ENCODE results near the gene UPF2. TPM values are rescaled to one million over a fixed set of nuclear protein-coding genes. Genes with fewer than 3 reads are reported as not detected.
"Not testable (repeated sequence)": the region's sequence is repeated elsewhere in the genome, so short reads cannot be mapped to it uniquely, and the experiment has no call there.

UPF2 gene
- total RNA-seq, 2 donors from 2014 or later = 35.8 to 40.5 TPM

DNA sequence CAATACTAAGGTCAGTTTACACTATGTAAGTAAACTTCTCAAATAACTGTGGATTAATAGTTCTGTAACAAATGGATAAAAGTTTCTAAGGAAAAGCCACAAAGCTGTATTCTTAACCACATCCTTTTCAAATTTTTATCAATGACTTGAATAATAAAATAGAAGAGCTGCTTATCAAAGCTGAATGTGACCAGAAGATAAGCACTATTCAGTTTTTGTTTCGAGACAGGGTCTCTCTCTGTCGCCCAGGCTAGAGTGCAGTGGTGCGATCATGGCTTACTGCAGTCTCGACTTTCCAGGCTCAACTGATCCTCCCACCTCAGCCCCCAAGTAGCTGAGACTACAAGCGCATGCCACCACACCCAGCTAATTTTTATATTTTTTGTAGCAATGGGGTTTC is 17.0 kb downstream of the UPF2 start:
- ATAC-seq (replicated peaks in 1 of 2) (no peak), DNase-seq (no peak)
- no peaks in the 10 kb centered on the region for H3K27me3 Mint-ChIP-seq (ENCODE audit: low read depth)
- H3K27ac Mint-ChIP-seq = no peak overlapping the region
- peaks cover 46% of the 10 kb centered on the region for H3K4me1 Mint-ChIP-seq (ENCODE audit: low read depth)
- H3K36me3 Mint-ChIP-seq (ENCODE audit: insufficient read depth in 2 of 2) = peaks cover 3 to 20% of the 10 kb centered on the region in 2 donors
- no peak overlapping the region for H3K4me3 Mint-ChIP-seq
- no peaks in the 10 kb centered on the region for H3K9me3 Mint-ChIP-seq

DNA sequence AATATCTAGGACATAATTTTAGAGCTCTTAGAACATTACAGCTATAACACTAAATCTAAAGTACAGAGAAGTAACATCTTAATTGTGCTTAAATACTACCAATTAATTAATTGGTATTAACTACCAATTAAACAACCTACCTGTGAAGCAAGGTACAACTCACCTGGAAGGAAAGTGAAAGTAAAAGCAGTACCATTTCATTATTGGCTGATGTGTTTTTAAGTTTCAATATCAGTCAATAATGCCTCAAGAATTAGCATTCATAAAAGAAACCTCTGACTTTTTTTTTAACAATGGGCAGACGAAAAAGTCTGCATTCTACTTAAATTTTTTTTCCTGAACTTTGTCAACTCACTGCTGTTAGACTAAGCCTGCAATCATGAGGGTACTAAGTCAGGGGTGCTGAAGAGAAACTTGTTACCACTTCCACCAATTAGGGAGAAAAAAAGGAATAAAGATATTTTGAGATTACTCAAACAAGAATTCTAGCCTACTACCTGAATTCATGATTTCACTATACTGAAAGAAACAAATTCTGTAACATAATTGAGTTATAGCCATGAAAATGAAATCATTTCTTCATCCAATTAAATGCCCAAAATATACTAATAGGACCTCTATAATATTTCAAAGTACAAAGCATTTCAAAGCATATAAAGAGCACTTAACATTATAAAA is 19.9 kb downstream of the UPF2 start:
- H3K4me3 Mint-ChIP-seq = peak overlapping the region; percentile 36 to 62
- peak overlapping the region; percentile 38 for H3K27ac Mint-ChIP-seq
- H3K4me1 Mint-ChIP-seq (ENCODE audit: low read depth) = peaks cover 31% of the 10 kb centered on the region

DNA sequence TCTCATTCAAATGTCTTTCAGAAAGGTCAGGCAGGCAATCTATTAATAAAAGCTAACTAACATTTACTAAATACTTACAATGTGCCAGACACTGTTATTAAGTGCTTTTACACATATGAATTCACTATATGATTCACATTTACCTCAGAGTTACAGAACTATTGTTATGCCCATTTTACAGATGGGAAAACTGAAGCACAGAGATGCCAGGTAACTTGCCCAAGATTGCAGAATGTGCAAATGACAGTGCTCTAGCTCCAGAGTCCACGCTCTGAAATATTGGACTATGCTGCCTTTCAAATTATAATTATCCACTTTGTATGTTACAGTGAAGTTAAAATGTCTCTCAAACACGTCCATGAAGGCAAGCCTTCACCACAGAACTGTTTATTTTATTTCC is 22.0 kb downstream of the UPF2 start:
- DNase-seq (no peak), ATAC-seq (replicated peaks in 1 of 2) (no peak)
- peaks cover 19% of the 10 kb centered on the region for H3K4me1 Mint-ChIP-seq (ENCODE audit: low read depth)
- no peak overlapping the region for H3K27ac Mint-ChIP-seq
- no peaks in the 10 kb centered on the region for H3K27me3 Mint-ChIP-seq (ENCODE audit: low read depth)
- H3K36me3 Mint-ChIP-seq (ENCODE audit: insufficient read depth in 2 of 2) = no peaks in the 10 kb centered on the region
- H3K4me3 Mint-ChIP-seq = no peak overlapping the region
- H3K9me3 Mint-ChIP-seq = no peaks in the 10 kb centered on the region

More for the DNA sequence above, 19.9 kb downstream of the UPF2 start:
- ATAC-seq (replicated peaks in 1 of 2) (no peak), DNase-seq (no peak)
- Mint-ChIP-seq H3K27me3 (ENCODE audit: low read depth) (no peaks in the 10 kb centered on the region), H3K9me3 (no peaks in the 10 kb centered on the region), H3K36me3 (ENCODE audit: insufficient read depth in 2 of 2) (peaks cover 2 to 6% of the 10 kb centered on the region in 2 donors)

DNA sequence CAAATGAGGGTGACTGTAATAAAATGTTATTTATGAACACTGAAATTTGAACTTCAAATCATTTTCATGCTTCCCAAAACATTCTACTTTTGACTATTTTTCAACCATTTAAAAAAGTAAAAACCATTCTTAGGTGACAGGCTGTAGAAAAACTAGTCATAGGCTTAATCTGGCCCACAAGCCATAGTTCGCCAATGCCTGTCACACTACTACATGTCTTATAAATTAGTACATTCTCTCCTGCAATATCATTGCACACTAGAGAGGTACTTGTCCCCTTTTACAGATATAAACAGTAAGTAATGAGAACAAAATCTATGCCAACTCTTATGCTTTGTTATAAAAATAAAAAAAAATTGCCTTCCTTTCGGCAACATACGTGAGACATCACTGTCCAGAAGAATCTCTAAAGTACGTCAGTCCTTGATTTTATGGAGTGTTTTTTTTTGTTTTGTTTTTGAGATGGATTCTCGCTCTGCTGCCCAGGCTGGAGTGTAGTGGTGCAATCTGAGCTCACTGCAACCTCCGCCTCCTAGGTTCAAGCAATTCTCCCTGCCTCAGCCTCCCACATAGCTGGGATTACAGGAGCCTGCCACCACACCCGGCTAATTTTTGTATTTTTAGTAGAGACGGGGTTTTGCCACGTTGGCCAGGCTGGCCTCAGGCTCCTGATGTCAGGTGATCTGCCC is 23.2 kb downstream of the UPF2 start:
- H3K27me3 Mint-ChIP-seq (ENCODE audit: low read depth) = no peaks in the 10 kb centered on the region

DNA sequence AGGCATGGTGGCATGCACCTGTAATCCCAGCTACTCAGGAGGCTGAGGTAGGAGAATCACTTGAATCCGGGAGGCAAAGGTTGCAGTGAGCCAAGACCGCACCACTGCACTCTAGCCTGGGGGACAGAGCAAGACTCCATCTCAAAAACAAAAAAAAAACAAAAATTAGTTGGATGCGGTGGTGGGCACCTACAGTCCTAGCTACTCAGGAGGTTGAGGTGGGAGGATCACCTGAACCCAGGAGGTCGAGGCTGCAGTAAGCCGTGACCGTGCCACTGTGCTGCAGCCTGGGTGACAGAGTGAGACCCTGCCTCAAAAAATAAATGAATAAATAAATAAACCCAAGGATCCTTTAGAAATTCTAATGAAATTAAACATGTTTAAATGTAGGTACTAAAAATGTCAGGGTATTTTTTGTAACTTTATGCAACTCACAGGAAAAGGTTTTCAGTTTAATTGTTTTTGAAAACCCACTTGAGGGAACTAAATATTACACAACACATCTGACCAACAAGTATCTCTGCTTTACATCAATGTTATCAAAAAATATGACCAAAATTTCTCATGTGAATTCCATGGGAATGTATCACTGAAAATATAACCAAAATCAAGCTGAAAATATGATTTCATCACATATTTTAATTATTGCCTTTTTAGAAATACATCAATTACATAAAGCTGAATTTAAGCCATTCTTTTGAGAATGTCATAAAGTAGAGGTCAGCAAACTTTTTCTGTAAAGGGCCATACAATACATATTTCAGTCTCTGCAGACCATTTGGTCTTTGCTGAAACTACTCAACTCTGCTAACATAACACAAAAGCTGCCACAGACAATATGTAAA is 23.9 kb downstream of the UPF2 start:
- no peak overlapping the region for H3K4me3 Mint-ChIP-seq
- H3K9me3 Mint-ChIP-seq = no peaks in the 10 kb centered on the region
- DNase-seq (no peak), ATAC-seq (replicated peaks in 1 of 2) (no peak)
- no peak overlapping the region for H3K27ac Mint-ChIP-seq
- peaks cover 0 to 3% of the 10 kb centered on the region in 2 donors for H3K36me3 Mint-ChIP-seq (ENCODE audit: insufficient read depth in 2 of 2)
- H3K4me1 Mint-ChIP-seq (ENCODE audit: low read depth) = peaks cover 13% of the 10 kb centered on the region
- no peaks in the 10 kb centered on the region for H3K27me3 Mint-ChIP-seq (ENCODE audit: low read depth)

More for the DNA sequence above, 23.2 kb downstream of the UPF2 start:
- ATAC-seq (replicated peaks in 1 of 2) (no peak), DNase-seq (no peak)
- H3K27ac Mint-ChIP-seq = no peak overlapping the region
- peaks cover 0 to 3% of the 10 kb centered on the region in 2 donors for H3K36me3 Mint-ChIP-seq (ENCODE audit: insufficient read depth in 2 of 2)
- no peaks in the 10 kb centered on the region for H3K9me3 Mint-ChIP-seq
- no peak overlapping the region for H3K4me3 Mint-ChIP-seq
- H3K4me1 Mint-ChIP-seq (ENCODE audit: low read depth) = peaks cover 19% of the 10 kb centered on the region

DNA sequence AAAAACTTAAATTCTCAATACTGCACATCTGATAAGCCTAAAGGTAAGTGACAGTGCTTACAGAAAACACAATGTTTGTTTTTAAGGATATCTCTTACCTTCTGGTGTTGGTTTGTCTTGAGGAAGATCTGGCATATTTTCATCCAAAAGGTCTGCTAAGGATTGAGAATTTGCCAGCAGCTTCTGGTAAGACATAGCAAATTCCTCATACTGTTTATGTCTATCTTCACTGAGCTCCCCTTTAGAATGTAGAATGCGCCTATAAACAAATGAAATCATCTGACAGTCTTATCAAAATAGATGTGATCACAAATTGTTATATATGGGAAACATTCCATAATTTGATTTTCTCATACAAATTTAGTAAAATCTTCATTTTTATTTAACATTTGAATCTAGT is 28.7 kb downstream of the UPF2 start:
- peaks cover 9 to 32% of the 10 kb centered on the region in 2 donors for H3K36me3 Mint-ChIP-seq (ENCODE audit: insufficient read depth in 2 of 2)
- no peak overlapping the region for H3K27ac Mint-ChIP-seq
- DNase-seq (no peak), ATAC-seq (replicated peaks in 1 of 2) (no peak)
- peaks cover 4% of the 10 kb centered on the region in 2 donors for H3K9me3 Mint-ChIP-seq
- H3K4me1 Mint-ChIP-seq (ENCODE audit: low read depth) = no peaks in the 10 kb centered on the region
- no peaks in the 10 kb centered on the region for H3K27me3 Mint-ChIP-seq (ENCODE audit: low read depth)
- H3K4me3 Mint-ChIP-seq = no peak overlapping the region

DNA sequence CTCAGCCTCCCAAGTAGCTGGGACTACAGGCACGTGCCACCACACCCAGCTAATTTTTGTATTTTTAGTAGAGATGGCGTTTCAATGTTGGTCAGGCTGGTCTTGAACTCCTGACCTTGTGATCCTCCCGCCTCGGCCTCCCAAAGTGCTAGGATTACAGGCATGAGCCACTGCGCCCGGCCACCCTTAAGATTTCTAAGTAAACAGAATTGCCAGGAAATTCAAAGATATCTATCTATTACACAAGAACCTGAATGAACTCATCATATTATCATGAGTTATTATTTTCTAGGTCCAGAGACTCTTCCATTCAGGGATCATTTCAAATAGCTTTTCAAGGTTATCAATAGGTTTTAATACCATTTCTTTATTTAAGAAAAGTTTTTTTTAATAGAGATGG is 29.2 kb downstream of the UPF2 start:
- not testable (repeated sequence) for H3K4me3 Mint-ChIP-seq; DNase-seq; H3K4me1 Mint-ChIP-seq (ENCODE audit: low read depth); H3K27me3 Mint-ChIP-seq (ENCODE audit: low read depth); H3K9me3 Mint-ChIP-seq; ATAC-seq (replicated peaks in 1 of 2); H3K27ac Mint-ChIP-seq
- H3K36me3 Mint-ChIP-seq (ENCODE audit: insufficient read depth in 2 of 2) = peaks cover 11 to 34% of the 10 kb centered on the region in 2 donors

DNA sequence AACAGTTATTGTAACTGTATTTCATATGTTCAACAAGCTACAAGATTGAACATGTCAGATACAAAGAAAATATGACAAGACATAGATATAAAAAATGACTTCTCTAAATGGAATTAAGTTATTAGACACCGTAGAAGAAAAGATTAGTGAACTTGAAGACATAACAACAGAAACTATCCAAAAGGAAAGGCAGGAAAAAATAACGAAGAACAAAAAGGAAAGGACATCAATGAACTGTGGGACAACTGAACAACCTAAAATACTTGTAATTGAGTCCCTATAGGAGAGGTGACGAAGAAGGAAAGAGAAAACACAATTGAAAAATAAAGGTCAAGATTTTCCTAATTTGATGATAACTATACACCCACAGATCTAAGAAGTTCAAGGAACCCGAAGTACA is 32.3 kb downstream of the UPF2 start:
- no peak for ATAC-seq (replicated peaks in 1 of 2)
- Mint-ChIP-seq H3K36me3 (ENCODE audit: insufficient read depth in 2 of 2) (peaks cover 11 to 36% of the 10 kb centered on the region in 2 donors), H3K4me3 (no peak overlapping the region), H3K27ac (peak overlapping the region; percentile 21), H3K4me1 (ENCODE audit: low read depth) (no peaks in the 10 kb centered on the region), H3K9me3 (peaks cover 4% of the 10 kb centered on the region in 2 donors), H3K27me3 (ENCODE audit: low read depth) (no peaks in the 10 kb centered on the region)
- no peak for DNase-seq

DNA sequence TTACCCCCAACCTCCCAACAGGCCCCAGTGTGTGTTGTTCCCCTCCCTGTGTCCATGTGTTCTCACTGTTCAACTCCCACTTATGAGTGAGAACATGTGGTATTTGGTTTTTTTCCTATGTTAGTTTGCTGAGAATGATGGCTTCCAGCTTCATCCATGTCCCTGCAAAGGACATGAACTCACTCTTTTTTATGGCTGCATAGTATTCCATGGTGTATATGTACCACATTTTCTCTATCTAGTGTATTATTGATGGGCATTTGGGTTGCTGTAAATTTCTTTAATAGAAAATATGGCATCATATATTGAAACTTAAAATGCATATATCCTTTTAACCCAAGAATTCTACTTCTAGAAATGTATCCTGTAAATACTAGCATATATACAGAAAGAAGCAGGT is 33.8 kb downstream of the UPF2 start:
- H3K27ac Mint-ChIP-seq; ATAC-seq (replicated peaks in 1 of 2); H3K4me3 Mint-ChIP-seq; DNase-seq; H3K27me3 Mint-ChIP-seq (ENCODE audit: low read depth); H3K4me1 Mint-ChIP-seq (ENCODE audit: low read depth); H3K9me3 Mint-ChIP-seq: not testable (repeated sequence)
- H3K36me3 Mint-ChIP-seq (ENCODE audit: insufficient read depth in 2 of 2) = peaks cover 11 to 42% of the 10 kb centered on the region in 2 donors

DNA sequence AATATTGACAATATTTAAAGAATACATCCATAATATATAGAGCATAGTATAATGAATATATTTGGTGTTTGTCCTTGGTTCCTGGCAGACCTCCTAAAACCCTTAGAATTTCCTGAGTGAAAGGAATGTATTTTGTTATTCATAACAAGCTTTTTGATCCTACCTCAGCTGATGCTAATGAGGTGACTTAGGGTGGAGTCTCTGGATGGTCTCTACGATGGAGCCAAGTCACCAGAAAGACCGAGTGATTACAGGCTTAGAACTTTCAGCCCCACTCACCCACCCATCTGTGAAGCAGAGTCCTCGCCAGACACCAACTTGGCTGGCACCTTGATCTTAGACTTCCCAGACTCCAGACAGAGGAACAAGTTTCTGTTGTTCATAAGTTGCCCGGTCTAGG is 35.9 kb downstream of the UPF2 start:
- Mint-ChIP-seq H3K4me3 (no peak overlapping the region), H3K27ac (no peak overlapping the region), H3K9me3 (peaks cover 4% of the 10 kb centered on the region in 2 donors), H3K4me1 (ENCODE audit: low read depth) (peaks cover 4% of the 10 kb centered on the region), H3K36me3 (ENCODE audit: insufficient read depth in 2 of 2) (peaks cover 16 to 48% of the 10 kb centered on the region in 2 donors), H3K27me3 (ENCODE audit: low read depth) (no peaks in the 10 kb centered on the region)
- no peak for DNase-seq
- no peak for ATAC-seq (replicated peaks in 1 of 2)

DNA sequence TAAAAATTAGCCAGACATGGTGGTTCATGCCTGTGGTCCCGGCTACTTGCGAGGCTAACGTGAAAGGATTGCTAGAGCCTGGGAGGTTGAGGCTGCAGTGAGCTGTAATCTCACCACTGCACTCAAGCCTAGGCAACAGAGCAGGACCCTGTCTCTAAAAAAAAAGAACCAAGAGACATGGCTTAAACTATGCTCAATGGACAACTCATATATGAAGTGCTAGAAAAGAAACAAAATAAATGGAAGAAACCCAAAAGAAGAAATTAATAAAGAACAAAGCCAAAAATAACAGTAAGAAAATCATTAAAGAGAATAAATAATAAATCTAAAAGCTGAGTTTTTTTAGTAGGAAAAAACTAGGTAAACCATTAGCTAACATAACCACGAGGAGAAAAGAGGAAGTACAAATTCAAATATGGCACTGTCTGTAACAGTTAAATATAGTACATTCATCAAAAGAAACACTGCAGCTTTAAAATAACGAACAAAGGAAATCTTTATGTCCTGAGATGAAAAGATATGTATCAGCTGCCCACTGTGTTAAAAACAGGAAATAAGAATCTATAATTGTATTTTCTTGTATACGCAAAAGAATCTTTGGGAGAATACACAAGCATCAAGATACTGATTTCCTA is 48.7 kb downstream of the UPF2 start:
- Mint-ChIP-seq H3K4me1 (ENCODE audit: low read depth) (peaks cover 15% of the 10 kb centered on the region), H3K4me3 (no peak overlapping the region), H3K27me3 (ENCODE audit: low read depth) (no peaks in the 10 kb centered on the region), H3K9me3 (no peaks in the 10 kb centered on the region), H3K36me3 (ENCODE audit: insufficient read depth in 2 of 2) (peaks cover 4 to 31% of the 10 kb centered on the region in 2 donors), H3K27ac (peak overlapping the region; percentile 87)
- ATAC-seq (replicated peaks in 1 of 2) (no peak), DNase-seq (no peak)

DNA sequence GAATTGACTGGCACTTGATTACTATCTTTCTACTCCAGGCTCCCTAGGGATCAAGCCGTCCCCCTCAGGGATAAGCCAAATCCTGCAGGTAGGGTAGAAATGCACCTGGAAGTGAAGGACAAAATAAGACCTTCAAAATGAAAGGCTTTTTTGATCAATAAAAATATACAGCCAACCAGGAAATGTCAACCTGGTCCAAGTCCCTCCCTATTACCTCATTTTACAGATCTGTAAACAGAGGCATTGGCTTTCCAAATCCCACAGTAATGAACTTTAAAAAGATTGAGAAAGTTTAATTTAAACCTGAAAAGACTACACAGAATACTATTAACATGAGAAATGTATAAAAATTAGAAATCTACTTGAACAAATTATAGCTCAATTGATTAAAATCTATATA is 53.7 kb downstream of the UPF2 start:
- no peak overlapping the region for H3K27ac Mint-ChIP-seq
- H3K36me3 Mint-ChIP-seq (ENCODE audit: insufficient read depth in 2 of 2) = peaks cover 2 to 29% of the 10 kb centered on the region in 2 donors
- H3K9me3 Mint-ChIP-seq = no peaks in the 10 kb centered on the region
- H3K27me3 Mint-ChIP-seq (ENCODE audit: low read depth) = no peaks in the 10 kb centered on the region
- no peak overlapping the region for H3K4me3 Mint-ChIP-seq
- peaks cover 8% of the 10 kb centered on the region for H3K4me1 Mint-ChIP-seq (ENCODE audit: low read depth)
- ATAC-seq (replicated peaks in 1 of 2) (no peak), DNase-seq (no peak)
